SK-N-SH treated with all-trans-retinoic acid at 6 μM for 48 hours (cell line): ENCODE results near the gene C19orf81.

ENCODE experiments used
- ARNTL ChIP-seq: fragments of 450-650 bp; formaldehyde crosslinking; IDR thresholded peaks from 2 replicates; pipeline ENCODE4 v1.5.0; 2020; ENCODE audit warnings: low read depth, mild to moderate bottlenecking, moderate library complexity, borderline replicate concordance
- CSDC2 ChIP-seq: fragments of 250-450 bp; sonication (Bioruptor Pico); IDR thresholded peaks from 2 replicates; pipeline ENCODE4 v1.5.0; 2020; ENCODE audit warnings: mild to moderate bottlenecking, moderate library complexity
- ESRRG ChIP-seq: fragments of 250-450 bp; sonication (Bioruptor Pico); IDR thresholded peaks from 2 replicates; pipeline ENCODE4 v1.6.1; 2021; ENCODE audit warnings: mild to moderate bottlenecking
- PATZ1 ChIP-seq: fragments of 250-450 bp; sonication (Bioruptor Pico); IDR thresholded peaks from 2 replicates; pipeline ENCODE4 v1.8.0; 2020; ENCODE audit warnings: mild to moderate bottlenecking, moderate library complexity, borderline replicate concordance
- RARB ChIP-seq: fragments of 250-450 bp; sonication (Bioruptor Pico); IDR thresholded peaks from 2 replicates; pipeline ENCODE4 v1.8.0; 2021; ENCODE audit warnings: mild to moderate bottlenecking, moderate library complexity
- ZFP30 ChIP-seq: fragments of 450-650 bp; formaldehyde crosslinking; IDR thresholded peaks from 2 replicates; pipeline ENCODE4 v1.5.0; 2022; ENCODE audit warnings: mild to moderate bottlenecking, moderate library complexity
- ZNF70 ChIP-seq: fragments of 450-650 bp; formaldehyde crosslinking; IDR thresholded peaks from 2 replicates; pipeline ENCODE4 v1.5.0; 2020; ENCODE audit warnings: mild to moderate bottlenecking, moderate library complexity
- TF ChIP-seq, protein P1 (sequence below): fragments of 250-450 bp; sonication (Bioruptor Pico); IDR thresholded peaks from 2 replicates; pipeline ENCODE4 v1.5.0; 2020; ENCODE audit warnings: mild to moderate bottlenecking, moderate library complexity

GRCh38 chr19:50661023-50661422 is 11.8 kb downstream of the C19orf81 start:
- no peak for TF ChIP-seq ESRRG (CRISPR knock-in tag)
- TF ChIP-seq ZFP30 (CRISPR knock-in tag), result no peak
- TF ChIP-seq RARB (CRISPR knock-in tag), result no peak
- TF ChIP-seq ZNF70 (CRISPR knock-in tag), result no peak
- no peak for TF ChIP-seq ARNTL
- TF ChIP-seq, protein P1, sequence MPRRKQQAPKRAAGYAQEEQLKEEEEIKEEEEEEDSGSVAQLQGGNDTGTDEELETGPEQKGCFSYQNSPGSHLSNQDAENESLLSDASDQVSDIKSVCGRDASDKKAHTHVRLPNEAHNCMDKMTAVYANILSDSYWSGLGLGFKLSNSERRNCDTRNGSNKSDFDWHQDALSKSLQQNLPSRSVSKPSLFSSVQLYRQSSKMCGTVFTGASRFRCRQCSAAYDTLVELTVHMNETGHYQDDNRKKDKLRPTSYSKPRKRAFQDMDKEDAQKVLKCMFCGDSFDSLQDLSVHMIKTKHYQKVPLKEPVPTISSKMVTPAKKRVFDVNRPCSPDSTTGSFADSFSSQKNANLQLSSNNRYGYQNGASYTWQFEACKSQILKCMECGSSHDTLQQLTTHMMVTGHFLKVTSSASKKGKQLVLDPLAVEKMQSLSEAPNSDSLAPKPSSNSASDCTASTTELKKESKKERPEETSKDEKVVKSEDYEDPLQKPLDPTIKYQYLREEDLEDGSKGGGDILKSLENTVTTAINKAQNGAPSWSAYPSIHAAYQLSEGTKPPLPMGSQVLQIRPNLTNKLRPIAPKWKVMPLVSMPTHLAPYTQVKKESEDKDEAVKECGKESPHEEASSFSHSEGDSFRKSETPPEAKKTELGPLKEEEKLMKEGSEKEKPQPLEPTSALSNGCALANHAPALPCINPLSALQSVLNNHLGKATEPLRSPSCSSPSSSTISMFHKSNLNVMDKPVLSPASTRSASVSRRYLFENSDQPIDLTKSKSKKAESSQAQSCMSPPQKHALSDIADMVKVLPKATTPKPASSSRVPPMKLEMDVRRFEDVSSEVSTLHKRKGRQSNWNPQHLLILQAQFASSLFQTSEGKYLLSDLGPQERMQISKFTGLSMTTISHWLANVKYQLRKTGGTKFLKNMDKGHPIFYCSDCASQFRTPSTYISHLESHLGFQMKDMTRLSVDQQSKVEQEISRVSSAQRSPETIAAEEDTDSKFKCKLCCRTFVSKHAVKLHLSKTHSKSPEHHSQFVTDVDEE (CRISPR knock-in tag), result no peak
- TF ChIP-seq PATZ1 (CRISPR knock-in tag), result no peak
- no peak for TF ChIP-seq CSDC2 (CRISPR knock-in tag)
